MM.1S (cell line): ENCODE data around the gene BRI3.

Experiments
- EZH2 ChIP-seq: fragments of 300-600 bp; sonication (generic); optimal IDR thresholded peaks from 2 replicates; pipeline ENCODE3; 2017; ENCODE audit warnings: low read depth, mild to moderate bottlenecking, antibody characterized with exemption, low read length, mixed read lengths
- EZH2phosphoT487 ChIP-seq: fragments of 300-600 bp; sonication (generic); IDR thresholded peaks from 2 replicates; pipeline ENCODE4 v1.6.1; 2018; ENCODE audit warnings: antibody characterized with exemption, low read length
- TF ChIP-seq, protein P1 (sequence below): fragments of 300-600 bp; sonication (generic); IDR thresholded peaks from 2 replicates; pipeline ENCODE4 v1.5.1; 2016; ENCODE audit warnings: antibody characterized with exemption, low read length, mixed read lengths

DNA sequence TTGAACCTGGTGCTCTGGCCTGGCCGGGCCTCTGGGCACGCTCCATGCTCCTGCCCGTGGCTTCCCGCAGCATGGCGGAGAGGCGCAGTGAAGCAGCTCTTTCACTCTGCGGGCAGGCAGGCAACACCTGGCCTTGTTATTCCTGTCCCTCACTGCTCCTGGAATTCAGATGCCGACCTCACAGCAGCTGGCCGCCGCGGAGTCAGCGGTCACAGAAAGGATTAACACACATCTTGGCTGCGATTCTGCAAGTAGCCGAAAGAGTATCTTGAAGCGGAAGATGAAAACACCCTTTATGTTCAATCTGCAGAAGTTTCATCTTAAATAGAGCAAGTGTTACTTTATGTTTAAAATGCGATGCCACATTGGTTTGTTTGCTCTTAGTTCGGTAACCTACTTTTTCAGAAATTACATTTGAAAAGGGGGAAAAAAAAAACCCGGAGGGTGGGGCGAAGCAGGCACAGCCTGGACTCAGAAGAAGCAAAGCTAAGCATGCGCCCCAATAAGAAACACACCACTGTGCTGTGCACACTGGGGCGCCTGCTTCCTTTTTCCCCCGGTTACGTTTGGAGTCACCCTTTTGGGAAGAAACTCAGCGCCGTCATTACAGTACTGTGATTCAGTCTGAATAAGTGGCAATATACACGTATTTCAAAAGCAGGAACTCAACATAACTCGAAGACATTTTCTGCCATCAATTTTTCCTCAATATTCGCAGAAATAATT is 42.3 kb downstream of the BRI3 start:
- TF ChIP-seq EZH2 (no peak), EZH2phosphoT487 (no peak)
- TF ChIP-seq, protein P1, sequence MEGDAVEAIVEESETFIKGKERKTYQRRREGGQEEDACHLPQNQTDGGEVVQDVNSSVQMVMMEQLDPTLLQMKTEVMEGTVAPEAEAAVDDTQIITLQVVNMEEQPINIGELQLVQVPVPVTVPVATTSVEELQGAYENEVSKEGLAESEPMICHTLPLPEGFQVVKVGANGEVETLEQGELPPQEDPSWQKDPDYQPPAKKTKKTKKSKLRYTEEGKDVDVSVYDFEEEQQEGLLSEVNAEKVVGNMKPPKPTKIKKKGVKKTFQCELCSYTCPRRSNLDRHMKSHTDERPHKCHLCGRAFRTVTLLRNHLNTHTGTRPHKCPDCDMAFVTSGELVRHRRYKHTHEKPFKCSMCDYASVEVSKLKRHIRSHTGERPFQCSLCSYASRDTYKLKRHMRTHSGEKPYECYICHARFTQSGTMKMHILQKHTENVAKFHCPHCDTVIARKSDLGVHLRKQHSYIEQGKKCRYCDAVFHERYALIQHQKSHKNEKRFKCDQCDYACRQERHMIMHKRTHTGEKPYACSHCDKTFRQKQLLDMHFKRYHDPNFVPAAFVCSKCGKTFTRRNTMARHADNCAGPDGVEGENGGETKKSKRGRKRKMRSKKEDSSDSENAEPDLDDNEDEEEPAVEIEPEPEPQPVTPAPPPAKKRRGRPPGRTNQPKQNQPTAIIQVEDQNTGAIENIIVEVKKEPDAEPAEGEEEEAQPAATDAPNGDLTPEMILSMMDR: no peak
